Activated T-helper 1 cell treated with anti-CD3 and anti-CD28 coated beads, Interleukin-2, amount 50 U/mL, for 16 hours (primary cell): ENCODE measurements around the gene CEP170.

ENCODE experiments used
- DNase-seq, 2 donors: peaks; one replicate each; pipeline ENCODE4 v3.0.0-alpha.2; 2020; ENCODE audit warnings: low read depth in 1 of 2, low spot score in 1 of 2

Gene CEP170

GRCh38 chr1:243254927-243255790 is at the start of gene CEP170:
CEP170 (minus strand) TSS chr1:243255281; CDS start chr1:243225280, 30,001 bp downstream.
- peak; percentile 70 to 78 for DNase-seq

GRCh38 chr1:243301059-243301458 is 46.0 kb upstream of the CEP170 start:
- DNase-seq, result no peak

GRCh38 chr1:243299069-243299468 is 44.0 kb upstream of the CEP170 start:
- DNase-seq, result no peak

GRCh38 chr1:243294723-243295121 is 39.6 kb upstream of the CEP170 start:
- no peak for DNase-seq

- no peak for DNase-seq
These were observed 39.1 kb upstream of the CEP170 start for GRCh38 chr1:243293941-243294722.

- no peak for DNase-seq
These were observed 37.0 kb upstream of the CEP170 start for GRCh38 chr1:243292117-243292516.

GRCh38 chr1:243291292-243291691 is 36.2 kb upstream of the CEP170 start:
- no peak for DNase-seq

- DNase-seq, result no peak
These were observed 33.0 kb upstream of the CEP170 start for GRCh38 chr1:243288062-243288461.

- no peak for DNase-seq
These were observed 32.6 kb upstream of the CEP170 start for GRCh38 chr1:243287652-243288051.

- no peak for DNase-seq
These were observed 32.0 kb upstream of the CEP170 start for GRCh38 chr1:243287123-243287460.

- DNase-seq, result no peak
These were observed 31.5 kb upstream of the CEP170 start for GRCh38 chr1:243286409-243287122.

- DNase-seq, result no peak
These were observed 26.6 kb upstream of the CEP170 start for GRCh38 chr1:243281672-243282071.

- DNase-seq, result no peak
These were observed 25.6 kb upstream of the CEP170 start for GRCh38 chr1:243280571-243281129.

GRCh38 chr1:243275316-243275715 is 20.2 kb upstream of the CEP170 start:
- DNase-seq, result no peak

GRCh38 chr1:243273945-243274344 is 18.9 kb upstream of the CEP170 start:
- DNase-seq, result no peak

GRCh38 chr1:243273506-243273905 is 18.4 kb upstream of the CEP170 start:
- no peak for DNase-seq

- no peak for DNase-seq
These were observed 17.3 kb upstream of the CEP170 start for GRCh38 chr1:243272401-243272800.

- no peak for DNase-seq
These were observed 16.9 kb upstream of the CEP170 start for GRCh38 chr1:243271996-243272395.

- no peak for DNase-seq
These were observed 15.2 kb upstream of the CEP170 start for GRCh38 chr1:243270097-243270864.

GRCh38 chr1:243269461-243269801 is 14.3 kb upstream of the CEP170 start:
- DNase-seq, result no peak
